Activated B cell treated with CpG ODN at 0.5 μM for 24 hours (primary cell): Measurements from ENCODE around the gene RNF187. TPM values are rescaled to one million over a fixed set of nuclear protein-coding genes. Genes with fewer than 3 reads are reported as not detected.

Source experiments
- ATAC-seq: fragments of 200-7000 bp; cut with Tn5 transposase; one replicate; pipeline ENCODE4 v1.10.0; 2021; ENCODE audit warnings: low read depth, mild to moderate bottlenecking, moderate library complexity
- CTCF ChIA-PET: fragments of 350-600 bp; sonication (Branson Sonifier 250); formaldehyde crosslinking; loops from one replicate; lab custom pipeline; 2021; ENCODE audit warnings: antibody characterized with exemption; lab: Charles Lee
- POLR2A ChIA-PET: fragments of 350-600 bp; sonication (Branson Sonifier 250); formaldehyde crosslinking; loops from one replicate; lab custom pipeline; 2021; ENCODE audit warnings: antibody characterized with exemption; lab: Charles Lee
- DNase-seq: peaks from one replicate; pipeline ENCODE4 v3.0.0; 2022
- H3K27ac Mint-ChIP-seq: one replicate; pipeline ENCODE4 v1.8.0; 2020; ENCODE audit warnings: mixed read lengths
- H3K27me3 Mint-ChIP-seq: one replicate; pipeline ENCODE4 v1.8.0; 2021; ENCODE audit warnings: mixed read lengths
- H3K36me3 Mint-ChIP-seq: one replicate; pipeline ENCODE4 v1.8.0; 2021; ENCODE audit warnings: low read depth, mixed read lengths
- H3K4me1 Mint-ChIP-seq: one replicate; pipeline ENCODE4 v1.8.0; 2021; ENCODE audit warnings: mixed read lengths
- H3K4me3 Mint-ChIP-seq: one replicate; pipeline ENCODE4 v1.8.0; 2020; ENCODE audit warnings: mild to moderate bottlenecking, mixed read lengths
- H3K9me3 Mint-ChIP-seq: one replicate; pipeline ENCODE4 v1.8.0; 2020; ENCODE audit warnings: mixed read lengths
- intact Hi-C: fragments of 100-400 bp; cut with micrococcal nuclease; formaldehyde crosslinking; loops from one replicate; pipeline ENCODE4 v1.15.1; 2024
- total RNA-seq: library from RNA; stranded (reverse); gene quantifications from 2 replicates; pipeline ENCODE4 v1.2.3, GENCODE V29; 2022
- TF ChIP-seq, protein P1 (sequence below): fragments of 200-600 bp; IDR thresholded peaks from one replicate; pipeline ENCODE4 v1.8.0; 2022; ENCODE audit warnings: antibody characterized with exemption, mild to moderate bottlenecking

Gene RNF187
- total RNA-seq, 1 donor from 2014 or later = 64.0 TPM

GRCh38 chr1:228494970-228495853 is 8.0 kb downstream of the RNF187 start:
- peaks cover 14% of the 10 kb centered on the region for H3K4me1 Mint-ChIP-seq

GRCh38 chr1:228496084-228496483 is 8.9 kb downstream of the RNF187 start:
- no peaks in the 10 kb centered on the region for H3K27me3 Mint-ChIP-seq
- peaks cover 55% of the 10 kb centered on the region for H3K36me3 Mint-ChIP-seq
- ATAC-seq (no peak), DNase-seq (no peak)
- no peak overlapping the region for H3K27ac Mint-ChIP-seq
- peaks cover 16% of the 10 kb centered on the region for H3K4me1 Mint-ChIP-seq
- TF ChIP-seq, protein P1, sequence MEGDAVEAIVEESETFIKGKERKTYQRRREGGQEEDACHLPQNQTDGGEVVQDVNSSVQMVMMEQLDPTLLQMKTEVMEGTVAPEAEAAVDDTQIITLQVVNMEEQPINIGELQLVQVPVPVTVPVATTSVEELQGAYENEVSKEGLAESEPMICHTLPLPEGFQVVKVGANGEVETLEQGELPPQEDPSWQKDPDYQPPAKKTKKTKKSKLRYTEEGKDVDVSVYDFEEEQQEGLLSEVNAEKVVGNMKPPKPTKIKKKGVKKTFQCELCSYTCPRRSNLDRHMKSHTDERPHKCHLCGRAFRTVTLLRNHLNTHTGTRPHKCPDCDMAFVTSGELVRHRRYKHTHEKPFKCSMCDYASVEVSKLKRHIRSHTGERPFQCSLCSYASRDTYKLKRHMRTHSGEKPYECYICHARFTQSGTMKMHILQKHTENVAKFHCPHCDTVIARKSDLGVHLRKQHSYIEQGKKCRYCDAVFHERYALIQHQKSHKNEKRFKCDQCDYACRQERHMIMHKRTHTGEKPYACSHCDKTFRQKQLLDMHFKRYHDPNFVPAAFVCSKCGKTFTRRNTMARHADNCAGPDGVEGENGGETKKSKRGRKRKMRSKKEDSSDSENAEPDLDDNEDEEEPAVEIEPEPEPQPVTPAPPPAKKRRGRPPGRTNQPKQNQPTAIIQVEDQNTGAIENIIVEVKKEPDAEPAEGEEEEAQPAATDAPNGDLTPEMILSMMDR = no peak
- no peak overlapping the region for H3K4me3 Mint-ChIP-seq
- ChIA-PET CTCF (no interaction called here), POLR2A (no interaction called here)
- intact Hi-C loops = no loop called here
- no peaks in the 10 kb centered on the region for H3K9me3 Mint-ChIP-seq

More at GRCh38 chr1:228494970-228495853, 8.0 kb downstream of the RNF187 start:
- intact Hi-C loops = no loop called here
- no peak for ATAC-seq
- no peak overlapping the region for H3K4me3 Mint-ChIP-seq
- H3K27ac Mint-ChIP-seq = no peak overlapping the region
- no peak for DNase-seq
- TF ChIP-seq, protein P1 = no peak
- peaks cover 62% of the 10 kb centered on the region for H3K36me3 Mint-ChIP-seq
- ChIA-PET POLR2A (no interaction called here), CTCF (no interaction called here)
- no peaks in the 10 kb centered on the region for H3K9me3 Mint-ChIP-seq
- no peaks in the 10 kb centered on the region for H3K27me3 Mint-ChIP-seq

- CTCF ChIA-PET = no interaction called here
- H3K9me3 Mint-ChIP-seq = no peaks in the 10 kb centered on the region
- POLR2A ChIA-PET = no interaction called here
- intact Hi-C loops = no loop called here
- H3K4me1 Mint-ChIP-seq = peaks cover 20% of the 10 kb centered on the region
- ATAC-seq = no peak
- no peak for DNase-seq
- no peak overlapping the region for H3K27ac Mint-ChIP-seq
- no peak overlapping the region for H3K4me3 Mint-ChIP-seq
- TF ChIP-seq, protein P1 = no peak
- H3K36me3 Mint-ChIP-seq = peaks cover 53% of the 10 kb centered on the region
- H3K27me3 Mint-ChIP-seq = no peaks in the 10 kb centered on the region
Measured at GRCh38 chr1:228496494-228496893, 9.3 kb downstream of the RNF187 start.

- TF ChIP-seq, protein P1 = no peak
- Mint-ChIP-seq H3K27me3 (no peaks in the 10 kb centered on the region), H3K27ac (no peak overlapping the region), H3K36me3 (peaks cover 47% of the 10 kb centered on the region), H3K9me3 (no peaks in the 10 kb centered on the region), H3K4me3 (no peak overlapping the region), H3K4me1 (peaks cover 17% of the 10 kb centered on the region)
- ATAC-seq (no peak), DNase-seq (no peak)
- ChIA-PET CTCF (no interaction called here), POLR2A (interaction anchor here (1.2 kb wide), 1 partner anchor 11 kb away, joined by 3 read pairs; the partner anchor contains the start of gene RNF187)
- intact Hi-C loops = no loop called here
Measured at GRCh38 chr1:228497206-228497605, 10.0 kb downstream of the RNF187 start.

DNA sequence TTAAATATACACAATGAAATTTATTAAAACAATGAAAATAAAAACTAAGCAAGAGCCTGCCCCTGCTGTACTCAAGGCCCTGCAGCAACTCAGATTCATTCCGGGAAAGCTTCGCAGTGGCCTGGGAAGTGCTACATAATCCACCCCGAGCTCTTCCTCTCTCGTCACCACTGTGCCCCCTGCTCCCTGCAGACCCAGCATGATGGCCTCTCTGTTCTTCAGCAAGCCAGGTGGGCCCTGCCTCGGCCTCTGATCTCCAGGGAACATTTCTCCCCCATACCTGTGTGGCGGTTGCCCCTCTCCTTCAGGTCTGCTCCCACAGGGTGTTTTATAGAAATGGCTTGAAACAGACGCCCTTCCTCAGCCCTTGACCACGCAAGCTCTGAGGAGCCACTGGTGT is 10.6 kb downstream of the RNF187 start:
- ChIA-PET CTCF (no interaction called here), POLR2A (interaction anchor here (0.6 to 1.2 kb wide), 2 partner anchors 11 to 1794 kb away, joined by 3 to 5 read pairs; partner anchors contain the start of gene RNF187)
- no peaks in the 10 kb centered on the region for H3K27me3 Mint-ChIP-seq
- ATAC-seq = no peak
- TF ChIP-seq, protein P1 = no peak
- H3K9me3 Mint-ChIP-seq = no peaks in the 10 kb centered on the region
- peaks cover 17% of the 10 kb centered on the region for H3K4me1 Mint-ChIP-seq
- no peak overlapping the region for H3K4me3 Mint-ChIP-seq
- peaks cover 44% of the 10 kb centered on the region for H3K36me3 Mint-ChIP-seq
- no peak overlapping the region for H3K27ac Mint-ChIP-seq
- no peak for DNase-seq
- intact Hi-C loops = no loop called here
